ENCODE data around the gene MPHOSPH6.

DNA sequence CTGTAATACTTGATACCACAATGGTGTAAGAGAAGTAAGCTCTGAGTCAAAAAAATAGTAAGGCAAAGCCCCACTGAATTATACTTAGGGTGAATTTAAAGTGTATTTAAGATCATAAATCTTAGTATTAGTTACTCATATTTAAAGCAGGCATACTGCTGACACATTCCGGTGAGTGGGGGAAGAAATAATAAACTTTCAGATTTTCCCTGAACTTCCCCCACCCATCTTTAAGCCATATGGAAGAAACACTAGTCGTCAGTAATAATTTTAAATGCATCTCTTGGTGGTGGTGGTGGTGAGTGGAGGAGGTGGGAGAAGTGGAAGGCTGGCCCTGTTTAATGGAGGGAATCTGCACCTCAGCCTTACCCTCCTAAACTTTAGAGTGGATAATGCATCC, 20.5 kb downstream of the MPHOSPH6 start:
- TF ChIP-seq YY1 (IDR thresholded peaks at IDR 0.05; ENCODE audit: insufficient read depth, insufficient read length): no peak
- no peak for TF ChIP-seq ZNF274 (IDR thresholded peaks at IDR 0.05; ENCODE audit: low read depth, low read length)

Data from NT2/D1 (cell line).